Ovary (tissue), 9 donors: ENCODE results near the gene ZNF169. TPM values are rescaled to one million over a fixed set of nuclear protein-coding genes. Genes with fewer than 3 reads are reported as not detected.

Experiments
- polyA plus RNA-seq, 2 donors: library from polyadenylated mRNA; stranded (reverse); fragments of 200-250 nt in 1 of 2; fragments of 350-450 nt in 1 of 2; fragmentation: Illumina TruSeq in 1 of 2; extraction: RNeasy Lipid Tissue Mini Kit (QIAGEN cat#74804) in 1 of 2; gene quantifications; one replicate each; pipeline ENCODE4 v1.2.3, GENCODE V29; 2013 to 2014
- total RNA-seq, 7 donors: library from RNA; depleted of rRNA in 2 of 7; stranded (reverse); fragments of >200 nt in 2 of 7; fragmentation: NEBNext Ultra II Directional in 3 of 7; extraction: Animal tissue kit (Norgen Biotek cat#: 25700) in 3 of 7; gene quantifications; one replicate each; pipeline versions ENCODE4 v1.1.0 to v1.2.4, GENCODE V29; 2016 to 2023
- donor health status: DM: no; HTN: no; CAD: no; lungs with moderate emphysema.
- donor health status: DM: no; HTN: no; CAD: no.
- donor health status: Bipolar disorder and iron deficiency.
- donor health status: DM: yes; HTN: yes; CAD: no.
- donor health status: DM: no; HTN: no; CAD: no.
- donor health status: DM: yes; HTN: yes; CAD: no.

ZNF169 gene
- total and polyA plus RNA-seq, 9 donors = 4.6 to 12.5 (median 6.6) TPM

Other genes starting within 250 kb of the ZNF169 start
- gene PTPDC1, start 174.8 kb upstream of the ZNF169 start, total RNA-seq = 1 to 10 TPM; 3.5 to 9.5 (median 6.3) TPM
- 1 to 10 TPM; 2.7 to 4.8 TPM for gene PTPDC1, start 174.8 kb upstream of the ZNF169 start, polyA plus RNA-seq
- gene NUTM2F, start 69.3 kb downstream of the ZNF169 start, total RNA-seq = not detected
- not detected for gene NUTM2F, start 69.3 kb downstream of the ZNF169 start, polyA plus RNA-seq